ENCODE measurements around the gene ENTPD8.

- no peak for TF ChIP-seq CTCF (IDR thresholded peaks at IDR 0.05)
- no peak for TF ChIP-seq POLR2A (IDR thresholded peaks at IDR 0.05)
- TF ChIP-seq POLR2AphosphoS5 (IDR thresholded peaks at IDR 0.05), result no peak
Observed at GRCh38 chr9:137452006-137452760, 11.0 kb upstream of the ENTPD8 start.
